Stomach (tissue), 4 donors: ENCODE data around the gene IRF2BP2.

Experiments
- POLR2A ChIP-seq, 4 donors: fragments of 450-650 bp; IDR thresholded peaks; one replicate each; pipeline ENCODE4 v1.6.1; 2016; ENCODE audit warnings: antibody characterized with exemption in 4 of 4, control low read depth in 2 of 4, mild to moderate bottlenecking in 1 of 4, moderate library complexity in 1 of 4
- TF ChIP-seq, protein P1 (sequence below), 7 experiments: fragments of 450-650 bp in 4 of 7; fragments of 200-600 bp in 3 of 7; sonication (generic) in 3 of 7; IDR thresholded peaks; one replicate each; pipeline ENCODE4 v1.5.1; 2016 to 2019; ENCODE audit warnings: antibody characterized with exemption in 7 of 7, control low read depth in 2 of 7, mild to moderate bottlenecking in 1 of 7

GRCh38 chr1:234593771-234594504 lies 16.0 kb downstream of the IRF2BP2 start:
- no peak for TF ChIP-seq POLR2A (IDR thresholded peaks at IDR 0.05)
- TF ChIP-seq, protein P1, sequence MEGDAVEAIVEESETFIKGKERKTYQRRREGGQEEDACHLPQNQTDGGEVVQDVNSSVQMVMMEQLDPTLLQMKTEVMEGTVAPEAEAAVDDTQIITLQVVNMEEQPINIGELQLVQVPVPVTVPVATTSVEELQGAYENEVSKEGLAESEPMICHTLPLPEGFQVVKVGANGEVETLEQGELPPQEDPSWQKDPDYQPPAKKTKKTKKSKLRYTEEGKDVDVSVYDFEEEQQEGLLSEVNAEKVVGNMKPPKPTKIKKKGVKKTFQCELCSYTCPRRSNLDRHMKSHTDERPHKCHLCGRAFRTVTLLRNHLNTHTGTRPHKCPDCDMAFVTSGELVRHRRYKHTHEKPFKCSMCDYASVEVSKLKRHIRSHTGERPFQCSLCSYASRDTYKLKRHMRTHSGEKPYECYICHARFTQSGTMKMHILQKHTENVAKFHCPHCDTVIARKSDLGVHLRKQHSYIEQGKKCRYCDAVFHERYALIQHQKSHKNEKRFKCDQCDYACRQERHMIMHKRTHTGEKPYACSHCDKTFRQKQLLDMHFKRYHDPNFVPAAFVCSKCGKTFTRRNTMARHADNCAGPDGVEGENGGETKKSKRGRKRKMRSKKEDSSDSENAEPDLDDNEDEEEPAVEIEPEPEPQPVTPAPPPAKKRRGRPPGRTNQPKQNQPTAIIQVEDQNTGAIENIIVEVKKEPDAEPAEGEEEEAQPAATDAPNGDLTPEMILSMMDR (IDR thresholded peaks at IDR 0.05): no peak
